HG03457 (cell line): ENCODE measurements around the gene PDK2.

ENCODE experiments used
- ATAC-seq: cut with Tn5 transposase; IDR thresholded peaks from one replicate; pipeline ENCODE4 v1.9.1; 2021; ENCODE audit warnings: moderate number of reproducible peaks; ENCODE audit not compliant: unreplicated experiment

The PDK2 gene

GRCh38 chr17:50100480-50100883 is 5.3 kb downstream of the PDK2 start:
- no peak for ATAC-seq

- ATAC-seq: no peak
Measured at GRCh38 chr17:50100921-50101345, 5.8 kb downstream of the PDK2 start.

- ATAC-seq: no peak
Measured at GRCh38 chr17:50101346-50102163, 6.4 kb downstream of the PDK2 start.

- ATAC-seq: no peak
Measured at GRCh38 chr17:50102164-50102991, 7.2 kb downstream of the PDK2 start.

- ATAC-seq: no peak
Measured at GRCh38 chr17:50103252-50103651, 8.1 kb downstream of the PDK2 start.

GRCh38 chr17:50103941-50104340 is 8.8 kb downstream of the PDK2 start:
- ATAC-seq: no peak

GRCh38 chr17:50105811-50106210 is 10.7 kb downstream of the PDK2 start:
- no peak for ATAC-seq

GRCh38 chr17:50106393-50107131 is 11.4 kb downstream of the PDK2 start:
- no peak for ATAC-seq

- ATAC-seq: no peak
Measured at GRCh38 chr17:50107790-50108414, 12.8 kb downstream of the PDK2 start.

GRCh38 chr17:50108556-50108955 is 13.4 kb downstream of the PDK2 start:
- ATAC-seq: no peak

GRCh38 chr17:50109207-50109606 is 14.1 kb downstream of the PDK2 start:
- ATAC-seq: no peak

- ATAC-seq: no peak
Measured at GRCh38 chr17:50109785-50110184, 14.6 kb downstream of the PDK2 start.

- no peak for ATAC-seq
Measured at GRCh38 chr17:50110591-50111349, 15.6 kb downstream of the PDK2 start.

- no peak for ATAC-seq
Measured at GRCh38 chr17:50111673-50112655, 16.8 kb downstream of the PDK2 start.

- ATAC-seq: no peak
Measured at GRCh38 chr17:50112694-50113093, 17.5 kb downstream of the PDK2 start.

- ATAC-seq: no peak
Measured at GRCh38 chr17:50113624-50114320, 18.6 kb downstream of the PDK2 start.

GRCh38 chr17:50114401-50114800 is 19.2 kb downstream of the PDK2 start:
- no peak for ATAC-seq

GRCh38 chr17:50114849-50115357 is 19.8 kb downstream of the PDK2 start:
- ATAC-seq: no peak
